H9 (cell line): ENCODE measurements around the gene CALHM1. TPM values are rescaled to one million over a fixed set of nuclear protein-coding genes. Genes with fewer than 3 reads are reported as not detected.

Source experiments
- DNase-seq: peaks from one replicate; pipeline ENCODE4 v3.0.0-alpha.2; 2017
- H2AFZ ChIP-seq: one replicate; pipeline ENCODE4 v1.6.1; 2013; ENCODE audit warnings: mild to moderate bottlenecking, low read length, control low read depth, moderate library complexity
- H2AK5ac ChIP-seq: 2 replicates; pipeline ENCODE4 v1.6.1; 2013; ENCODE audit warnings: low read length, control low read depth, mixed read lengths; ENCODE audit not compliant: insufficient read length
- H2BK120ac ChIP-seq: one replicate; pipeline ENCODE4 v1.6.1; 2013; ENCODE audit warnings: low read depth, mild to moderate bottlenecking, low read length, control low read depth, inconsistent platforms; ENCODE audit not compliant: poor library complexity, severe bottlenecking
- H2BK12ac ChIP-seq: 2 replicates; pipeline ENCODE4 v1.6.1; 2013; ENCODE audit warnings: low read length, control low read depth, mixed read lengths, low read depth; ENCODE audit not compliant: insufficient read length
- H2BK15ac ChIP-seq: 2 replicates; pipeline ENCODE4 v1.6.1; 2013; ENCODE audit warnings: low read depth, low read length, control low read depth
- H2BK20ac ChIP-seq: one replicate; pipeline ENCODE4 v1.6.1; 2013; ENCODE audit warnings: low read depth, mild to moderate bottlenecking, low read length, control low read depth, inconsistent platforms; ENCODE audit not compliant: poor library complexity, severe bottlenecking
- H2BK5ac ChIP-seq: 2 replicates; pipeline ENCODE4 v1.6.1; 2013; ENCODE audit warnings: low read length, control low read depth, mixed read lengths; ENCODE audit not compliant: insufficient read length
- H3K14ac ChIP-seq: 2 replicates; pipeline ENCODE4 v1.6.1; 2013; ENCODE audit warnings: low read length, control low read depth; ENCODE audit not compliant: insufficient read depth
- H3K18ac ChIP-seq: 2 replicates; pipeline ENCODE4 v1.6.1; 2013; ENCODE audit warnings: low read depth, mild to moderate bottlenecking, mixed read lengths, low read length, control low read depth; ENCODE audit not compliant: insufficient read length
- H3K23ac ChIP-seq: 2 replicates; pipeline ENCODE4 v1.6.1; 2013; ENCODE audit warnings: low read length, control low read depth, mixed read lengths, low read depth; ENCODE audit not compliant: insufficient read length
- H3K23me2 ChIP-seq: 2 replicates; pipeline ENCODE4 v1.6.1; 2013; ENCODE audit warnings: low read depth, mild to moderate bottlenecking, mixed read lengths, low read length, control low read depth; ENCODE audit not compliant: insufficient read length, poor library complexity, severe bottlenecking
- H3K27ac ChIP-seq: 2 replicates; pipeline ENCODE4 v1.5.1; 2013; ENCODE audit warnings: low read length, control low read depth, mixed read lengths, low read depth; ENCODE audit not compliant: insufficient read length
- H3K27me3 ChIP-seq: 2 replicates; pipeline ENCODE4 v1.6.1; 2013; ENCODE audit warnings: low read length, control low read depth, inconsistent platforms; ENCODE audit not compliant: insufficient read depth
- H3K4ac ChIP-seq: 2 replicates; pipeline ENCODE4 v1.6.1; 2013; ENCODE audit warnings: low read depth, mild to moderate bottlenecking, control low read depth, inconsistent platforms, low read length, moderate library complexity
- H3K4me1 ChIP-seq: 2 replicates; pipeline ENCODE4 v1.6.1; 2013; ENCODE audit warnings: low read length, control low read depth, inconsistent platforms; ENCODE audit not compliant: insufficient read depth
- H3K4me2 ChIP-seq: 2 replicates; pipeline ENCODE4 v1.6.1; 2013; ENCODE audit warnings: low read length, control low read depth, mixed read lengths; ENCODE audit not compliant: insufficient read length, insufficient read depth
- H3K56ac ChIP-seq: 2 replicates; pipeline ENCODE4 v1.6.1; 2013; ENCODE audit warnings: low read depth, mild to moderate bottlenecking, mixed read lengths, low read length, control low read depth; ENCODE audit not compliant: insufficient read length
- H3K79me1 ChIP-seq: 2 replicates; pipeline ENCODE4 v1.6.1; 2013; ENCODE audit warnings: low read depth, mild to moderate bottlenecking, moderate library complexity, low read length, control low read depth, inconsistent platforms; ENCODE audit not compliant: insufficient read depth, poor library complexity, severe bottlenecking
- H3K79me2 ChIP-seq: 2 replicates; pipeline ENCODE4 v1.6.1; 2013; ENCODE audit warnings: low read length, control low read depth, inconsistent platforms; ENCODE audit not compliant: insufficient read depth
- H3K9ac ChIP-seq: 2 replicates; pipeline ENCODE4 v1.6.1; 2013; ENCODE audit warnings: low read length, control low read depth, mixed read lengths; ENCODE audit not compliant: insufficient read length; ENCODE audit errors: extremely low read depth
- H3K9me3 ChIP-seq: one replicate; pipeline ENCODE4 v1.6.1; 2013; ENCODE audit warnings: low read depth, low read length, inconsistent platforms; ENCODE audit not compliant: control insufficient read depth
- H3T11ph ChIP-seq: one replicate; pipeline ENCODE4 v1.6.1; 2013; ENCODE audit warnings: mild to moderate bottlenecking, low read length, control low read depth, inconsistent platforms
- H4K20me1 ChIP-seq: one replicate; pipeline ENCODE4 v1.6.1; 2013; ENCODE audit not compliant: control insufficient read depth, insufficient read length, insufficient read depth
- H4K5ac ChIP-seq: 2 replicates; pipeline ENCODE4 v1.6.1; 2013; ENCODE audit warnings: low read depth, mild to moderate bottlenecking, mixed read lengths, low read length, control low read depth; ENCODE audit not compliant: insufficient read length
- H4K8ac ChIP-seq: replicated peaks from 2 replicates; pipeline ENCODE4 v1.6.1; 2013; ENCODE audit warnings: low read length, control low read depth, mixed read lengths, low read depth; ENCODE audit not compliant: insufficient read length
- H4K91ac ChIP-seq: 2 replicates; pipeline ENCODE4 v1.6.1; 2013; ENCODE audit warnings: low read depth, mild to moderate bottlenecking, moderate library complexity, mixed read lengths, low read length, control low read depth; ENCODE audit not compliant: insufficient read length
- H3K27ac Mint-ChIP-seq, 3 experiments: 2 replicates in 2 of 3; 3 replicates in 1 of 3; pipeline ENCODE4 v1.8.0; 2020 to 2021; ENCODE audit warnings: mixed read lengths in 3 of 3, mild to moderate bottlenecking in 1 of 3, moderate library complexity in 1 of 3
- H3K27me3 Mint-ChIP-seq: 2 replicates; pipeline ENCODE4 v1.8.0; 2021; ENCODE audit warnings: low read depth, mild to moderate bottlenecking, moderate library complexity, mixed read lengths
- H3K36me3 Mint-ChIP-seq, 3 experiments: 2 replicates in 2 of 3; 3 replicates in 1 of 3; pipeline ENCODE4 v1.8.0; 2020 to 2021; ENCODE audit warnings: low read depth in 3 of 3, mixed read lengths in 3 of 3; ENCODE audit not compliant: insufficient read depth in 1 of 3
- H3K4me1 Mint-ChIP-seq, 2 experiments: 2 replicates each; pipeline ENCODE4 v1.8.0; 2020; ENCODE audit warnings: mixed read lengths in 2 of 2
- H3K4me3 Mint-ChIP-seq, 2 experiments: 2 replicates in 1 of 2; 3 replicates in 1 of 2; pipeline ENCODE4 v1.8.0; 2020 to 2021; ENCODE audit warnings: mild to moderate bottlenecking in 2 of 2, mixed read lengths in 2 of 2, moderate library complexity in 1 of 2
- H3K9me3 Mint-ChIP-seq, 2 experiments: 2 replicates in 1 of 2; 3 replicates in 1 of 2; pipeline ENCODE4 v1.8.0; 2020; ENCODE audit warnings: mild to moderate bottlenecking in 2 of 2, mixed read lengths in 2 of 2, moderate library complexity in 1 of 2
- CTCF ChIP-seq: fragments of 200-600 bp; sonication (generic); conservative IDR thresholded peaks from 3 replicates; pipeline ENCODE4 v1.8.0; 2021; ENCODE audit warnings: antibody characterized with exemption, mild to moderate bottlenecking
- WGBS: extraction: QIAGEN DNeasy Blood & Tissue Kit; methylation state at CpG from one replicate; pipeline ENCODE4 v1.1.7; 2013; ENCODE audit warnings: missing lambda C conversion rate, low lambda C conversion rate, mixed read lengths; ENCODE audit not compliant: insufficient read length; ENCODE audit errors: extremely low coverage; 5-methylcytosine and 5-hydroxymethylcytosine counted together
- total RNA-seq: library from RNA; stranded (reverse); gene quantifications from 2 replicates; pipeline ENCODE4 v1.2.1, GENCODE V29; 2021

CALHM1 gene
- total RNA-seq, 1 experiment from 2014 or later = 0.13 TPM

GRCh38 chr10:103441611-103442010, 17.1 kb downstream of the CALHM1 start:
- Histone ChIP-seq H4K5ac (no peak overlapping the region), H3K18ac (no peak overlapping the region), H3K4me2 (no peak overlapping the region), H2BK12ac (no peak overlapping the region), H4K20me1 (no peaks in the 10 kb centered on the region), H4K8ac (no peak overlapping the region), H2BK5ac (no peak overlapping the region), H2BK20ac (no peak overlapping the region), H2AK5ac (no peak overlapping the region), H3K4ac (no peak overlapping the region), H3K14ac (no peak overlapping the region), H3K23me2 (no peaks in the 10 kb centered on the region), H2AFZ (no peak overlapping the region), H3K23ac (no peak overlapping the region), H3K27me3 (no peaks in the 10 kb centered on the region), H4K91ac (no peak overlapping the region), H2BK15ac (no peak overlapping the region), H3K4me1 (no peaks in the 10 kb centered on the region), H3K79me2 (no peaks in the 10 kb centered on the region), H2BK120ac (no peak overlapping the region), H3T11ph (no peak overlapping the region), H3K27ac (no peak overlapping the region), H3K9me3 (no peaks in the 10 kb centered on the region), H3K9ac (no peak overlapping the region), H3K79me1 (no peaks in the 10 kb centered on the region), H3K56ac (no peak overlapping the region)
- Mint-ChIP-seq H3K27me3 (no peaks in the 10 kb centered on the region), H3K4me3 (no peak overlapping the region), H3K4me1 (peaks cover 0 to 3% of the 10 kb centered on the region in 2 experiments; a peak in 1 of 4 replicates), H3K36me3 (peaks cover 67 to 95% (median 90%) of the 10 kb centered on the region in 3 experiments; a peak in 6 of 7 replicates), H3K9me3 (no peaks in the 10 kb centered on the region), H3K27ac (peak overlapping the region in 1 of 3 experiments; percentile 57; a peak in 1 of 7 replicates)
- TF ChIP-seq CTCF = no peak
- WGBS = no CpG with 5 or more reads among the region's 8 CpGs
- no peak for DNase-seq
